ENCODE results near the gene TFB1M. TPM values are rescaled to one million over a fixed set of nuclear protein-coding genes. Genes with fewer than 3 reads are reported as not detected.

The TFB1M gene
- total RNA-seq, 4 donors from 2014 or later, result 6.7 to 20.3 (median 14.9) TPM

DNA sequence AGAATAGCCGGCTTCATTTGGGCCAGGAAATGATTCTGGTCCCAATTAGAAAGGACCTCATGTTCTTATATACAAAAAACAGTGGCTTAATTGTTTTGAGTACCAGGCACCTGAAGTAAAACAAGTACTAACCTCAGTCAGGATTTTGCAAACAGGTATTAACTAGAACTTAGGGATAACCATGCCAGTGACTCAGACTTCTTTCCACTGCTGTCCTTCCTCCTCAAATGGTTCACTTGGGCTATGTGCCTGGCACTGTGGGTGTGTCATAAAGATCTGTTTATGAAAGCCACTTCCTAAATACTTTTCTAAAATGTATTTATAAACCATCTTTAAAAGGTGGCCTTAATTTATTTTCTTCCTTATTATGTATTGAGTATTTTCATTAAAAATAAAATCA is 39.8 kb downstream of the TFB1M start:
- WGBS, result 28% methylated on average over 1 of the region's 1 CpG
- H3K4me1 ChIP-seq, result peaks cover 47% of the 10 kb centered on the region
- H3K4me3 ChIP-seq, result no peak overlapping the region
- no peaks in the 10 kb centered on the region for H3K27me3 ChIP-seq
- DNase-seq (ENCODE audit: low spot score in 2 of 2), result no peak
- no peaks in the 10 kb centered on the region for H3K36me3 ChIP-seq
- peak overlapping the region; percentile 72 for H3K27ac ChIP-seq
- no peaks in the 10 kb centered on the region for H3K9me3 ChIP-seq
- TF ChIP-seq, protein P1, sequence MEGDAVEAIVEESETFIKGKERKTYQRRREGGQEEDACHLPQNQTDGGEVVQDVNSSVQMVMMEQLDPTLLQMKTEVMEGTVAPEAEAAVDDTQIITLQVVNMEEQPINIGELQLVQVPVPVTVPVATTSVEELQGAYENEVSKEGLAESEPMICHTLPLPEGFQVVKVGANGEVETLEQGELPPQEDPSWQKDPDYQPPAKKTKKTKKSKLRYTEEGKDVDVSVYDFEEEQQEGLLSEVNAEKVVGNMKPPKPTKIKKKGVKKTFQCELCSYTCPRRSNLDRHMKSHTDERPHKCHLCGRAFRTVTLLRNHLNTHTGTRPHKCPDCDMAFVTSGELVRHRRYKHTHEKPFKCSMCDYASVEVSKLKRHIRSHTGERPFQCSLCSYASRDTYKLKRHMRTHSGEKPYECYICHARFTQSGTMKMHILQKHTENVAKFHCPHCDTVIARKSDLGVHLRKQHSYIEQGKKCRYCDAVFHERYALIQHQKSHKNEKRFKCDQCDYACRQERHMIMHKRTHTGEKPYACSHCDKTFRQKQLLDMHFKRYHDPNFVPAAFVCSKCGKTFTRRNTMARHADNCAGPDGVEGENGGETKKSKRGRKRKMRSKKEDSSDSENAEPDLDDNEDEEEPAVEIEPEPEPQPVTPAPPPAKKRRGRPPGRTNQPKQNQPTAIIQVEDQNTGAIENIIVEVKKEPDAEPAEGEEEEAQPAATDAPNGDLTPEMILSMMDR (IDR thresholded peaks at IDR 0.05), result no peak
- TF ChIP-seq POLR2AphosphoS5 (IDR thresholded peaks at IDR 0.05) (no peak), EP300 (IDR thresholded peaks at IDR 0.05) (no peak), POLR2A (IDR thresholded peaks at IDR 0.05) (no peak)

DNA sequence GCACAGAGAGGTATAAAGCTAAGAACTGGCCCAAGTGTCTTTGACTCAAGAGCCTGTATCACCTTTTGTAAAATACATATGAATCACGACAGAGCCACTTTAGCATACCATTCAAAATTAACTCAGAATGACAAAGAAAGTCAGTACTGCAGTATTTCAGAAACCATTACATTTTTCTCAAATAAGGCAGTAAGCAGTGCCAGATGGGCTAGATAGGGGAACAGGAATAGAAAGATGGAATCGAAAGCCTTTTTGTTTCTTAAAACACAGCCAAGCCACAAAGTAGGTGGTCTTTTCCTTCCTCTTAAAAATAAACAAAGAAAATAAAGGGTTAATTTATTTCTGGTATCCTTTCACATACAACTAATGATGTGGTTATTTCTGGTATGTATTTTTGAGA is 40.2 kb downstream of the TFB1M start:
- no peak overlapping the region for H3K4me3 ChIP-seq
- no peaks in the 10 kb centered on the region for H3K36me3 ChIP-seq
- H3K4me1 ChIP-seq, result peaks cover 47% of the 10 kb centered on the region
- WGBS, result 26% methylated on average over 2 of the region's 2 CpGs
- H3K27me3 ChIP-seq, result no peaks in the 10 kb centered on the region
- H3K9me3 ChIP-seq, result no peaks in the 10 kb centered on the region
- H3K27ac ChIP-seq, result peak overlapping the region; percentile 72
- DNase-seq (ENCODE audit: low spot score in 2 of 2), result no peak
- TF ChIP-seq POLR2A (IDR thresholded peaks at IDR 0.05) (no peak), POLR2AphosphoS5 (IDR thresholded peaks at IDR 0.05) (no peak), EP300 (IDR thresholded peaks at IDR 0.05) (no peak)
- TF ChIP-seq, protein P1 (IDR thresholded peaks at IDR 0.05), result no peak

DNA sequence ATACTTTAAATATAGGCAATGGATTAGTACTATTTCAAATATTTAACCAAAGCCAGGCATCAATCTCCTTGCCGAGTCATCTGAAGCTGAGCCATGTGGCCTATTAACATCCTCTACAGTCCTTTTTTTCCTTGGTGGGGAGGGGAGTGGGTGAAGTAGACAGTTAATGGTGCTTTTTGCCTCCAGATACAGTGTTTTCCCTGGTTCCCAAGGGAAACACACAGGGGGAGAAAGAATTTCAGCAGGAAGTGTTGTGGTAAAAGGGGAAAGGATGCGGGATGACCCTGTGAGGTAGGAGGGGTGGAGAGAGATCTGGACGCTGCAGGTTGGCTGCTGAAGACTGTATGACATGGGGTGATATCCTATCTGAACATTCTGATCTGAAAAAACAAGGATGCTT is 40.9 kb downstream of the TFB1M start:
- Histone ChIP-seq H3K4me1 (peaks cover 45% of the 10 kb centered on the region), H3K27me3 (no peaks in the 10 kb centered on the region), H3K36me3 (no peaks in the 10 kb centered on the region), H3K27ac (peak overlapping the region; percentile 73), H3K4me3 (no peak overlapping the region), H3K9me3 (no peaks in the 10 kb centered on the region)
- TF ChIP-seq, protein P1 (IDR thresholded peaks at IDR 0.05), result no peak
- TF ChIP-seq POLR2A (IDR thresholded peaks at IDR 0.05), result no peak
- no peak for TF ChIP-seq EP300 (IDR thresholded peaks at IDR 0.05)
- no peak for TF ChIP-seq POLR2AphosphoS5 (IDR thresholded peaks at IDR 0.05)
- DNase-seq (ENCODE audit: low spot score in 2 of 2), result no peak
- WGBS, result 45% methylated on average over 3 of the region's 3 CpGs

DNA sequence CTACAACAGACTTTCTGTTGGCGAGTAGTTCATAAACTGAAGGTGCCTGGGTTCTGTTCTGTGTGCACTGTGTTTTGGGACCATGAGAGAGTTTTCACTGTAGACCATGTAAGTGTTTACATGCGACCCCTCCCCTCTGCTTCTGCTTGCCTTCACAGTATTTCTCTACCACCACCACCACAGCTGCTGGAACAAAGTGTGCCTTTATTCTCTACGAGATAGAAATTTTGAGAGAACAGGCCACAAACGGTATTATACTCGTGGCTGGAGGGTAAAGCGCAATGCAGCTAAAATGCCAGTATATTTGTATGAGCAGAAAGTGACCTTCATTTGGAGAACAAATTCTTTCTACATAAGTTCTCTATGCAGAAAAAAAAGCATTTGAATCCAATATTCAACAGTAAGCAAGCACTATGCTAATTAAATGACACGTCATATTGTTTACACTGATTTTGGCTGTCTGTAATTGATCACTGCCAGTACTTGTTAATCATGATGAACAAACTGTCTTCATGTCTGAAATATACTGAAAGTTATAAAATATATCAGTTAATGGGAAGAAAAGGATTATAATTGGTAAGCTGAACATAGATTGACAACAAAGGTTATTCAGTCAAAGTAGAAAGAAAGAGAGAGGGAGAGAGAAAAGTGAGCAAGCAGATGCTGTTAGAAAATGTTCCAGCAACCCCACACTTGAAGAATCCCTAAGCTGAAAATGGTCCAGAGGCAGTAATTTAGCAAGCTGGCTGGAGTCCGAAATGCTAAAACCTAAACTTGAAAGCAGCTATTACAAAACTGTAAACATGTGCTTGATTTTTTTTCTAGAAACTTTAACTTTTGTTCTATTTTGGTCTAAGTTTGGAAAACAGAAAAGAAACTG is 41.7 kb downstream of the TFB1M start:
- 43% methylated on average over 8 of the region's 8 CpGs for WGBS
- H3K4me3 ChIP-seq, result no peak overlapping the region
- H3K27me3 ChIP-seq, result no peaks in the 10 kb centered on the region
- DNase-seq (ENCODE audit: low spot score in 2 of 2), result no peak
- no peaks in the 10 kb centered on the region for H3K36me3 ChIP-seq
- peaks cover 42% of the 10 kb centered on the region for H3K4me1 ChIP-seq
- H3K9me3 ChIP-seq, result no peaks in the 10 kb centered on the region
- peak overlapping the region; percentile 73 for H3K27ac ChIP-seq
- TF ChIP-seq POLR2A (IDR thresholded peaks at IDR 0.05) (no peak), EP300 (IDR thresholded peaks at IDR 0.05) (no peak), POLR2AphosphoS5 (IDR thresholded peaks at IDR 0.05) (no peak)
- TF ChIP-seq, protein P1 (IDR thresholded peaks at IDR 0.05), result no peak

DNA sequence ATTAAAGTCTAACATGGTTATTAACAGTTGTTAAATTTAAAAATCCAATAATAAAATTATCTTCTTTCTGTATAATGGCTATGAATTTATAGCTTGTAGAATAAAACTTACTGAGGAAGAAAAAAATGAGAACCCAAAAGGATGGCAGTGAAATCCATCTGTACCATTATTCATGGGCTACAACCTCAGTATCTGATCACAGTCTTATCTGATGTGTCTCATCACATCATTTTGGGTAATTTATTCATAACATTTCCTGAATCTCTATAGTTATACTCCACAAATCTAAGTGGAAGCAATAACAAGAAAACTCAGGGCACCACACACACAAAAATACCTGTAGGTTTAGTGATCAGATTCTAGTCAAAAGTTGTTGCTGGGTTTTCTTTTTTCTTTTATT is 43.1 kb downstream of the TFB1M start:
- DNase-seq (ENCODE audit: low spot score in 2 of 2), result no peak
- TF ChIP-seq, protein P1 (IDR thresholded peaks at IDR 0.05), result no peak
- TF ChIP-seq EP300 (IDR thresholded peaks at IDR 0.05), result no peak
- TF ChIP-seq POLR2A (IDR thresholded peaks at IDR 0.05), result no peak
- TF ChIP-seq POLR2AphosphoS5 (IDR thresholded peaks at IDR 0.05), result no peak
- Histone ChIP-seq H3K4me1 (peaks cover 37% of the 10 kb centered on the region), H3K27me3 (no peaks in the 10 kb centered on the region), H3K36me3 (no peaks in the 10 kb centered on the region), H3K9me3 (no peaks in the 10 kb centered on the region), H3K4me3 (no peak overlapping the region), H3K27ac (no peak overlapping the region)

Measured in suprapubic skin (tissue), 4 donors.